Left lobe of liver (tissue), 2 donors: ENCODE results near the gene SCYL3. TPM values are rescaled to one million over a fixed set of nuclear protein-coding genes. Genes with fewer than 3 reads are reported as not detected.
A peak's percentile ranks its signal among the peaks of the same experiment; 100 is the strongest.
"Not testable (repeated sequence)": the region's sequence is repeated elsewhere in the genome, so short reads cannot be mapped to it uniquely, and the experiment has no call there.

Experiments
- ATAC-seq: fragments of 200-7000 bp; cut with Tn5 transposase; one replicate; pipeline ENCODE4 v1.9.1; 2020; ENCODE audit warnings: mild to moderate bottlenecking, moderate library complexity
- DNase-seq: peaks from one replicate; pipeline ENCODE4 v3.0.0-alpha.2; 2020; ENCODE audit warnings: low spot score
- total RNA-seq: library from RNA; stranded (reverse); gene quantifications from one replicate; pipeline ENCODE4 v1.2.1, GENCODE V29; 2021
- donor health status: DM: no; HTN: no; CAD: no; lungs with moderate emphysema.
- donor health status: DM: no; HTN: yes; CAD: no.

Gene SCYL3
- total RNA-seq, 1 donor from 2014 or later = 7.5 TPM

GRCh38 chr1:169829671-169830070, 64.0 kb downstream of the SCYL3 start:
- DNase-seq (no peak), ATAC-seq (no peak)

DNA sequence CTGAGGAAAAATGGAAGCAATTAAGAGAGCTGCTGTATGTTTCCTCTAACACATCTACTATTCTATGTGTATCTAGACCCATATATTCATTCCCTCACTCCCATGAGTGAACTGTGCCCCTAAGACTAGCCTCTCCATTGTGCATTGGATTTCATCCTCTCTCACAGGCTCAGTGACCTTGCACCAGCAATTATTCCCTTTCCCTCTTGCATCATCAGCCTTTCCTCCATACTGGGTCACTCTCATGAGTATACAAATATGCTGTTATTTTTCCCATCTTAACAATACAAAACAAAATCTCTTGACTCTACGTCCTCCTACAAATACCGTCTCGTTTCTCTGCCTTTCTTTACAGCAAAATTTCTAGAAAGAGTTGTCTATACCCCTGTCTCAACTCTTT, 69.5 kb downstream of the SCYL3 start:
- no peak for DNase-seq
- ATAC-seq = no peak

DNA sequence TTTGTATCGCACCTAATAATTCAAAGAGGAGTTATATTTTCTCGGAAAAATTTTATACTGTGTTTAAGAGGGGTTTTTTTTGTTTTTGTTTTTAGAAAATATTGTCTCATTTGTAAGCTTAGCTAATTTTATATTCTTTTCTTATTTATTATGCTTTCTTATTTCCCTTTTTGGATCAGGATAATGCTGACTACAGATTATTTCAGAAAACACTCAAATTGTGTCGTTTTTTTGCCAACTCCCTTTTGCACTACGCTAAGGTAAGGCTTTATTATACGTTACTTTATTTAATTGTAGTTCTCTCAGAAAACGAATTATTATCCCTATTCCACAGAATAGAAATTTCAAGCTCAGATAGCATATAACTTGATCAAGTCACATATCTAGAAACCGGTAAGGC, 72.2 kb downstream of the SCYL3 start:
- ATAC-seq = no peak
- no peak for DNase-seq

- no peak for ATAC-seq
- no peak for DNase-seq
Observed at GRCh38 chr1:169816617-169817016, 77.1 kb downstream of the SCYL3 start.

DNA sequence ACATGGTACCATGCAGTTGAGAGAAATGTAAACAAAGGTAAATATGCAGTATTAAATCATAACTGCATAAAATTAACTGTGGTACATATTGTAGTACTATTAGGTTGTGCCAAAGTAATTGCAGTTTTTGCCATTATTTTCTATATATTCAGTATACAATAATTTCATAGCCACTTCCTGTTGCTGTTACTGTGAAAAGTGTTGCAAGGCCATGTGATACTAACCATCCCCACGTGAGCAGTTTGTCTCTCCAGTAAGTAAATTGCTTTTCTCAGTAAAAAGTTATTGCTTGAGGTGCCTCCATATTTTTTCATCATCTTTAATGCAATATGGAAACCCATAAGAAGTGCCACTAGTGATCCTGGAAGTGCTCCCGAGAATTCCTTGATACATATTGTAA, 79.4 kb downstream of the SCYL3 start:
- no peak for ATAC-seq

DNA sequence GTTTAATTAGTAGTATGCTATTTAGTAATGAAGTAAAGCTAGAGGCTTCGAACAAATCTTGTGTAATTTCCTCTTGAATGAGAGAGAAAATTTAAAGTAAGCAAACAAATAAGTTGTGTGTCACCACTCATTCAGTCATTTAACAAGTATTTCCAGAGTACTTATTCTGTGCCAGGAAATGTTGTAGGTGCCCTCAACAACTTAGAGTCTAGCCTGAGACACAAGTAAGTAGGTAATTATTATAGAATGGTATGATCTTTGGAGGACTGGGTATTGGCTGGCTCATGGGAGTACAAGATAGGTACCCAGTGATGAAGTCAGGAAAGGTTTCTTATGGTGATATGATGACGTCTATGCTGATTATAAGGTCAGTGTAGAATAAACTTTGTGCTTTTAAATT, 81.6 kb downstream of the SCYL3 start:
- ATAC-seq (no peak), DNase-seq (no peak)

More for the DNA sequence above, 79.4 kb downstream of the SCYL3 start:
- DNase-seq = no peak

- not testable (repeated sequence) for ATAC-seq
Observed at GRCh38 chr1:169811418-169812035, 82.2 kb downstream of the SCYL3 start.

DNA sequence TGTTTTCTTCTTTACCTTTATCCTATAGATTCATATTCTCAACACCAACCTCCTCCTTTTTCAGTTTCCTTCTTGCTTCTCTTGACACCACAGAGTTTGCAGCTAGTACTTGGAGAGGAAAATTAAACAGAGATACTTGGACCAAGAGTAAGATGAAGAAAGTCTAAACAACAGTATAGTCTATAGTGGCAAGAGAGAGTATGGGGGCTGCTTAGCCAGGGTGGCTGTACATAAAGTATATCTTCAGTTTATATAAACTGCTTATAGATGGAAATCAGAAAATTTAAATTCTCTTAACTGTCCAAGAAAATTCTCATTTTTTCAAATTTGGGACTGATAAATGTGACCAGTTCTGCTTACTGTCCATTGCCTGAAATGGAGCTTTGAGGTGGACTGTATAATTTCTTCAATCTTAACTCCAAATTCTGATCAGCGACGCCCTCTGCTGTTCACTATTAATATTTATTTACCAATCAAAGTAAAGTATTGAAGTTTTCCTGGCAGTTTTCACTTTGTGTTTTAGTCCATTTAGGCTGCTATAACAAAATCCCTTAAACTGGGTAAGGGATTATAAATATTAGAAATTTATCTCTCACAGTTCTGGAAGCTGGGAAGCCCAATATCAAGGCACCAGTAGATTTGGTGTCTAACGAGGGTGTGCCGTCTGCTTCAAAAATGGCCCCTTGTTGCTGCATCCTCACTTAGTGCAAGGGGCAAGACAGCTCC, 84.2 kb downstream of the SCYL3 start:
- ATAC-seq (peak; percentile 86), DNase-seq (no peak)

More at GRCh38 chr1:169811418-169812035, 82.2 kb downstream of the SCYL3 start:
- DNase-seq = not testable (repeated sequence)

DNA sequence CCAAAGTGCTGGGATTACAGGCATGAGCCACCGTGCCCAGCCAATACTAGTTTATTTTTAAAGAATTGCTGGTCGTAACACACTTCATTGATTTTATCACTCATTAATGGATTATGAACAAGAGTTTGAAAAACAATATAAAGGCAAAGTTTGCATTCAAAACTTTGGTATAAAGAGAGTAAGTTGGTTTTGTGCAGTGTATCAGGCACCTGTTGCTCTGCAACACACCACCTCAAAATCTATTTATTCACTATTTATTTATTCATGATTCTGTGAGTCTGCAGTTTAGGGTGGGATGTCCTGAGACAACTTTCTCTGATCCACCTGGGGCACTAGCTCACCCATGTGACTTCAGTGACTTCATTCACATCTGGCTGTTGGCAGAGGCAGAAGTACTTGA, 88.8 kb downstream of the SCYL3 start:
- no peak for ATAC-seq
- no peak for DNase-seq

DNA sequence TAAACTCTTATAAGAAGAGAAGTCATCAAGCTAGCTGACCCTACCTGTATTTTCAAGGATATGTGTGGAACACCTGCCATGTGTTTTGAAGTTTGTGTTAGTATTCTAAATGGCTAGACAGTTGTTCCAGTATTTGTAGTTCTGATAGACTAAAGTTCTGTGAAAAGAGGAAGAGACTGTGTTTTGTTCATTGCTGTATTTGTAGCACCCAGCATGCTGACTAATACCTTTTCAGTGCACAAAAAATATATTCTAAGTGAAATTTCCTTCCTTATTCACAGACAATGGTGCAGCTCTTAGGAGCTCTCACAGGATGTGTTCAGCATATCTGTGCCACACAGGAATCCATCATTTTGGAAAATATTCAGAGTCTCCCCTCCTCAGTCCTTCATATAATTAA, 90.8 kb downstream of the SCYL3 start:
- DNase-seq (no peak), ATAC-seq (no peak)

Other genes with a start within 250 kb of the SCYL3 start
- gene SELL, start 182.3 kb downstream of the SCYL3 start, total RNA-seq = 1.9 TPM
- 0.93 TPM for gene SELE, start 159.8 kb downstream of the SCYL3 start, total RNA-seq
- gene METTL18, start 99.0 kb downstream of the SCYL3 start, total RNA-seq = 2.0 TPM
- gene KIFAP3, start 180.8 kb upstream of the SCYL3 start, total RNA-seq = 7.1 TPM